DMS 273 (cell line): Measurements from ENCODE around the gene ERVMER34-1.

ENCODE experiments used
- DNase-seq: peaks from one replicate; lab custom pipeline; 2025; ENCODE audit not compliant: unreplicated experiment; lab: John Stamatoyannopoulos, UW

ERVMER34-1 gene, protein sequence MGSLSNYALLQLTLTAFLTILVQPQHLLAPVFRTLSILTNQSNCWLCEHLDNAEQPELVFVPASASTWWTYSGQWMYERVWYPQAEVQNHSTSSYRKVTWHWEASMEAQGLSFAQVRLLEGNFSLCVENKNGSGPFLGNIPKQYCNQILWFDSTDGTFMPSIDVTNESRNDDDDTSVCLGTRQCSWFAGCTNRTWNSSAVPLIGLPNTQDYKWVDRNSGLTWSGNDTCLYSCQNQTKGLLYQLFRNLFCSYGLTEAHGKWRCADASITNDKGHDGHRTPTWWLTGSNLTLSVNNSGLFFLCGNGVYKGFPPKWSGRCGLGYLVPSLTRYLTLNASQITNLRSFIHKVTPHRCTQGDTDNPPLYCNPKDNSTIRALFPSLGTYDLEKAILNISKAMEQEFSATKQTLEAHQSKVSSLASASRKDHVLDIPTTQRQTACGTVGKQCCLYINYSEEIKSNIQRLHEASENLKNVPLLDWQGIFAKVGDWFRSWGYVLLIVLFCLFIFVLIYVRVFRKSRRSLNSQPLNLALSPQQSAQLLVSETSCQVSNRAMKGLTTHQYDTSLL

GRCh38 chr4:52750819-52751486, at the start of gene ERVMER34-1:
TSS of gene ERVMER34-1 (minus strand) at chr4:52751425. CDS start at chr4:52745520, 5,905 bp downstream.
- peak; percentile 64 for DNase-seq

GRCh38 chr4:52799813-52800212, 48.6 kb upstream of the ERVMER34-1 start:
- no peak for DNase-seq

GRCh38 chr4:52795533-52795932, 44.3 kb upstream of the ERVMER34-1 start:
- no peak for DNase-seq

GRCh38 chr4:52791936-52792335, 40.7 kb upstream of the ERVMER34-1 start:
- no peak for DNase-seq

DNA sequence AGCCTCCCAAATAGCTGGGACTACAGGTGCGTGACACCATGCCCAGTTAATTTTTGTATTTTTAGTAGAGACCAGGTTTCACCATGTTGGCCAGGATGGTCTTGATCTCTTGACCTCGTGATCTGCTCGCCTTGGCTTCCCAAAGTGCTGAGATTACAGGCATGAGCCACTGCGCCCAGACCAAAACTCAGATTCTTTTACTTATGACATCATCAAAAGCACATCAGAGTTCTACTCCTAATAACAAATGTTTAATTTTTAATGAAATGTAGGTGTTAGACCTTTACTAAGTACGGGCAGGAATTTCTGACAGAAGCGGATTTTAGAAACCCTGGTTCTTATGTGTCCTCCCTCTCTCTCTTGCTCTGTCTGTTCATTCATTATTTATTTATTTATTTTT, 38.5 kb upstream of the ERVMER34-1 start:
- no peak for DNase-seq

GRCh38 chr4:52788806-52789205, 37.6 kb upstream of the ERVMER34-1 start:
- DNase-seq = no peak

DNA sequence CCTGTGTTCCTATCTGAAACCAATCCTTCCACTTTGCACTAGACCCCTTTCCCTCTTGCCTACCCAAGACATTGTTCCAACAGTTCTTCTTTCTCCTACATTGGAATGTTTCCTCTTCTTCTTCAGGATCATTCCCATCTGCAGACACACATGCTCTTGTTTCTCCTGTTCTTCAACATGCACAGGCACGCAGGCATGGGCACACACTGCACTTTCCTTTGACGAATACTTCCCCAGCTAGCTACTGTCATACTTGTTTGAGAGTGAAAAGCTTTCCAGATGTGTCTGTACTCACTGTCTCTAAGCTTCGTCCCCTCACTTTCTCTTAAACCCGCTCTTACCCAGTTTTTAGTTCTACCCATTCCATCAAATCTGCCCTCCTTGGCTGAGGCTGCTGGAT, 31.8 kb upstream of the ERVMER34-1 start:
- DNase-seq = no peak

DNA sequence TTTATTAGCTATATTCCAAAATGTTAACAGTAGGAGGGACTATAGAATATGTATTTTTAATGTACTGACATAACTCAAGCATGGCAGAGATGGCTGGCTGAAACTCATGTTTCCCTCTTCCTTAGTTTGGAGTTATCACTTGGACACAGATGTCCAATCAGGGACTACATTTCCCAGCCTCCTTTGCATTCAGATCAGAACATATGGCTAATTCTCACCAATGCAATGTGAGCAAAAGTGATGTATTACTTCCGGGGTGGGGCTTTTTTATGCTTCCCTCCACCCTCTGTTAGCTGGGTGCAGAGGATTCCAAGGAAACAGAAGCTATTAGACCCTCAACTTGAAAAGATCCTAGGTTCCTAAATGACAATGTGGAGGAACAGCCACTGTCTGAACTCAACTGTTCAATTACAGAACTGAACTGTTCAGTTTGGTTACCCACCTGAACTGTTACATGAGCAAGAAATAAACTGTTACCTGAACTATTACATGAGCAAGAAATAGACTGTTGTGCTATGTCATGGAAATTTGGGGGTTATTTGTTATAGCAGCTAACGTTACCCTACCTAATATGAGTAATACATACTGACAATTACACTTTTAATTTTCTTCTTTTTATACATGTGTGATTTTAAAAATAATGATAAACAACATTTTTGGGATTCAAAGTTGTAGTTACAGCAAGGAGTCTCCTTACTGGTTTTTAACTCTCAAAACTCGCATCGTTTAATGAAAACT, 29.6 kb upstream of the ERVMER34-1 start:
- DNase-seq = peak; percentile 48

- no peak for DNase-seq
These were observed 29.0 kb upstream of the ERVMER34-1 start for GRCh38 chr4:52780206-52780605.

DNA sequence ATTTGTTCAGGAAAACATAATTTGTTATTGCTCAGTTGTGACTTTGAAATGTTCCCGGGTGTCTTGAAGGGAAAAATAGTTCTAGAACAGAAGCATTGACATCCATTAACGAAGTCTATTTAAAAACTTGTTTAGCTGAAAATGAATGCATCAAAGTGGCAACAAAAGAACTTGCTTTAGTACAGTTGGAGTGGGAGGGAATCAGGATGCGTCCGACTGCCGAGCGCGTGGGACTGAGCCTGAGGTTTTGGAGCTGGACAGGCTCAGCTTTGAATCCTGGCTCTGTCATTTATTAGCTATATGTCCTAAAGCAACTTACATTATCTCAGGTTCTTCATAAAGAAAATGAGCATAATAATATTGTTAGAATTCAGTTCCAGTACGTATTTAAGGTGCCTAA, 9.0 kb upstream of the ERVMER34-1 start:
- DNase-seq = no peak

GRCh38 chr4:52755426-52755825, 4.2 kb upstream of the ERVMER34-1 start:
- no peak for DNase-seq

DNA sequence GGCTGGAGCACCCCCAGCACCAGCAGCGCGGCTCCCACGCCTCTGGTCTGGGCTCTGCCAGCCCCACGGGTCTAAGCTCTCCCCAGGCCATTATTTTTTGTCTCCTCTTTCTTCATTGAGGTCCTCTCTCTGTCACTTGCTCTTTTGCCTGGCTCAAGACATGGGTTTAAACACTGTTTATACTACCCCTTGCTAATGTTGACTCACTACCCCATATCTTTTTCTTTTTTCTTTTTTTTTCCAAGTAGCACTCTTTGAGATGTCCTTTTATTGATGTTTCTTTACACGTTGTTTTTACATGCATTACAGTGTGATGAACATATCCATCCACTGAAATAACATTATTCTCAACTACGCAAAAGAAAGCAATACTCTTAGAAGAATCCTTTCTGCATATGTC, 1.7 kb upstream of the ERVMER34-1 start:
- no peak for DNase-seq

GRCh38 chr4:52751487-52751911, 274 bp upstream of the ERVMER34-1 start:
- DNase-seq = no peak

- DNase-seq = no peak
These were observed 1.0 kb downstream of the ERVMER34-1 start for GRCh38 chr4:52750213-52750612.

DNA sequence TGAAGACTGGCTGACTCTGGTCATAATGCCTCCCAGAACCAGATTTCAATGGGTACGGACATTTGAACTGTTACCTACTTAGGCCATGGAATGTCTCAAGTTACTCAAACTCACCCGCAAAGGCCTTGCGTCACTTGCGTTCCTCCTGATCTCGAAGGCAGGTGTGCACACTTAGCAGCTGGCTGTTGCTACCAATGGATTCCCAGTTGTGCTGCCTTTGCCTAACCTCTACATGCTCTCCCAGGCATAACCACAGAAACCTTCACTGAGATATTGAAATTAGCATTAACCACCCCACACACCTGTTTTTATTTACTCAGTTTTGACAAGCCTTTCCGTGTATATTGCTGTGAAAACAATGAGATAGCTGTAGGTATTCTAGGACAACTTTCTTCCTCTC, 2.8 kb downstream of the ERVMER34-1 start:
- no peak for DNase-seq

DNA sequence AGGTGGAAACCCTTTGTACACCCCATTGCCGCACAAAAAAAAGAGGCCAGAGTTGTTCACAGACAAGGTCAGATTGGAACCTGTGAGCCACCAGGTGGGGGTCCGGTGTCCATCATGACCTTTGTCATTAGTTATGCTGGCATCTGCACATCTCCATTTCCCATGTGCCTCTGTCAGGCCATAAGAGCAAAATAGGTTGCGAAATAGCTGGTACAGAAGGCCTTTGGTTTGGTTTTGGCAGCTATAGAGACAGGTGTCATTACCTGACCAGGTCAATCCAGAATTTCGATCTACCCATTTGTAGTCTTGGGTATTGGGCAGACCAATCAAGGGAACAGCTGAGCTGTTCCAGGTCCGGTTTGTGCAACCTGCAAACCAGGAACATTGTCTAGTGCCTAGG, 6.6 kb downstream of the ERVMER34-1 start:
- no peak for DNase-seq

DNA sequence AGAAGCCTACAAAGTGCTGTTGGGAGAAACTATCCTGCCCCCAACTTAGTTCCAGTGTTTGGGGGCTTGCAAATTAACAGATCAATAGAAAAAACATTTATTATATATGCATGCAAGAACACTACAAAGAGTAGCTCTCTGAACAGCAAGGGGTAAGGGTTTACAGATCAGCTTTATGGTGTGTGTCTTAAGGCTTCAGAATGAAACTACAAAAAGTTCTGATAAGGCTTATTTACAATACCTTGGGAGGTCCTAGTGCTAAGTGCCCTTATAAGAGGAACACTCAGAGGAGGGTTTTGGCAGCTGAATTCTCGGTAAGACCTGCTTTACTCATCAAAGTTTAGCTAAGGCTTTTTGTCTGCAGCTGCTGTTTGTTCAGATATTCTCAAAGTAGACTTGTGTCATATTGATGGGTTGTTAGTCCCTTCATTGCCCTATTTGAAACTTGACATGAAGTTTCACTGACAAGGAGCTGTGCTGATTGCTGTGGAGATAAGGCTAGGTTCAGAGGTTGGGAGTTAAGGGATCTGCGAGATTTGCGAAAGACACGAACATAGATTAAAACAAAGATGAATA, 7.7 kb downstream of the ERVMER34-1 start:
- DNase-seq = no peak

DNA sequence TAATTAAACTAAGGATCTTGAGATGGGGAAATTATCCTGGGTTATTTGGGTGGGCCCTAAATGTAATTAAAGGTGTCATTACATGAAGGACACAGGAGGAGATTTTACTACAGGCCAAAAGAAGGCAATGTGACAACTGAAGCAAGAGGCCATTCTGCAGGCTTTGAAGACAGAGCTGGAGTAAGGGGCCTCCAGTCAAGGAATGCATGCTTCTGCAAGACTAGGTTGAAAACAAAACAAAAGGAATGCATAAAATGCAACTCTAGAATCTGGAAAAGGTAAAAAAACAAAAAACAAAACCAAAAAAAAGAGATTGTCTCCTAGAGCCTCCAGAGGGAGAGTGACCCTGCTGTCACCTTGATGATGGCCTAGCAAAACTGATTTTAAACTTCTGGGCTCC, 21.6 kb downstream of the ERVMER34-1 start:
- no peak for DNase-seq

DNA sequence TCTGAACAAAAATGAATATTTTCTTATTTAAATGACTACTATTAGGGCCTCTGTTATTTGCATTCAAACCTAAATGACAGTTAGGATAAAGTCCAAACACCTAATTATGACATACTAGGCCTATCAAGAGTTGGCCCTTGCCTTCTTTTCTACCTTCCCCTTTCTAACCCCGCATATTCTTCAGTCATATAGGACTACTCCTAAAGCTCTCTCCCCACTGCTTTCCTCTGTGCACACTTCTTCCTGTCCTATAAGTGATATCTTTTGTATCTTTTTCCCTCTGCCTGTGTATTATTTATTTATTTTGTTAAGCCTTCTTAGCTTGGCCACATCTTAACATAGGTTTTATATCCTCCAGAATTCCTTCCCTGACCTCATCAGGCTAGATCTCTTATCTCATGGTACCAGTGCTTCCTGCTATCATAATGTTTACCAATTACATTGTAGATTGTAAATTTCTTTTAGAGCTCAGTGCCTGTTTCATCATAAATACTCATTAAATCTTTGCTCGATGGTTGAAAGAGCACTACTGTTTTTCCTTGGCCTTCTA, 22.5 kb downstream of the ERVMER34-1 start:
- DNase-seq = no peak

DNA sequence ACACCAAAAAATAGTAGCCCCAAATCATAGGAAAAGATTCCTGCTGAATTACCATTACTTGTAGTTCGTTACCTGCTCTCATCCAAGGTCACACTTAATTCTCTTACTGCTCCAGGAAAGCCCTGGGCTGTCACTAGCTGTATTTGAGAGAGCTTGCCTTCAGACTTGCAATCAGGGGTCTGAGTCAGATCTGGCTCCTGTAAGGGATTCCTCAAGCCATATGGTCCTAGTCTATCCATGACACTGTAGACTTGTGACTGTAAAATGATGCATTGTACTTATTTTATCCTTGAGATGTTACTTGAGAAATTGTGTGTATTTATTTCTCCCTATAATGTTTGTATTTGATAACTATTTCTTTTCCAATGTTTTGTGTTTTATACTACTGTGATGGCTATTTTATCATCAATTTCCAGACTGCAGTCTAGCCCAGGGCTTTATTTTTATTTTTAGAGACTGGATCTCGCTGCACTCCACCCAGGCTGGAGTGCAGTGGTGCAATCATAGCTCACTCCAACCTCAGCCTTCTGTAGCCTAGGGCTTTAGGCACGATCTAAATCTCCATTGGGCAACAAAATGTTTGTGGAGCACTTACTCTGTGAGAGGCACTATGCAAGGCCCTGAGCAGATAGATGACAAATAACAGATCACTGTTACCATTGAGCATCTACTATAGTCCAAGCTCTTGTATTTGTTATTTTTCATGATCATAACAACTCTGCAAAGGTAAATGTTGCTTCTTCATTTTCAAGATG, 24.2 kb downstream of the ERVMER34-1 start:
- peak; percentile 4 for DNase-seq
